Endodermal cell (in vitro differentiated cells): ENCODE measurements around the gene ANKRD34A. TPM values are rescaled to one million over a fixed set of nuclear protein-coding genes. Genes with fewer than 3 reads are reported as not detected.

Source experiments
- DNase-seq: peaks from one replicate; pipeline ENCODE4 v3.0.0-alpha.2; 2017
- H3K27ac ChIP-seq: 2 replicates; pipeline ENCODE4 v1.5.1; 2013; ENCODE audit warnings: mild to moderate bottlenecking, low read depth, low read length, moderate library complexity
- H3K27me3 ChIP-seq: 2 replicates; pipeline ENCODE4 v1.6.1; 2013; ENCODE audit warnings: mild to moderate bottlenecking, low read length, moderate library complexity; ENCODE audit not compliant: insufficient read depth, control insufficient read depth, poor library complexity, severe bottlenecking
- H3K36me3 ChIP-seq: 2 replicates; pipeline ENCODE4 v1.7.0; 2013; ENCODE audit warnings: mild to moderate bottlenecking, low read length, moderate library complexity; ENCODE audit not compliant: control insufficient read depth, insufficient read depth
- H3K4me1 ChIP-seq: one replicate; pipeline ENCODE4 v1.7.0; 2013; ENCODE audit warnings: low read length; ENCODE audit not compliant: control insufficient read depth, insufficient read depth
- H3K4me3 ChIP-seq: 2 replicates; pipeline ENCODE4 v1.5.1; 2013; ENCODE audit warnings: mild to moderate bottlenecking, low read length, moderate library complexity
- H3K9ac ChIP-seq: 2 replicates; pipeline ENCODE4 v1.6.1; 2013; ENCODE audit warnings: mild to moderate bottlenecking, low read length, moderate library complexity; ENCODE audit not compliant: poor library complexity, severe bottlenecking; ENCODE audit errors: extremely low read depth
- H3K9me3 ChIP-seq: 2 replicates; pipeline ENCODE4 v1.6.1; 2013; ENCODE audit warnings: mild to moderate bottlenecking, low read length, moderate library complexity; ENCODE audit not compliant: control insufficient read depth
- H3K27ac Mint-ChIP-seq: 2 replicates; pipeline ENCODE4 v1.8.0; 2020; ENCODE audit warnings: mixed read lengths
- H3K27me3 Mint-ChIP-seq: 2 replicates; pipeline ENCODE4 v1.8.0; 2021; ENCODE audit warnings: mild to moderate bottlenecking, mixed read lengths; ENCODE audit not compliant: insufficient read depth
- H3K36me3 Mint-ChIP-seq: 2 replicates; pipeline ENCODE4 v1.8.0; 2020; ENCODE audit warnings: low read depth, mixed read lengths
- H3K4me1 Mint-ChIP-seq: 2 replicates; pipeline ENCODE4 v1.8.0; 2020; ENCODE audit warnings: mixed read lengths
- H3K4me3 Mint-ChIP-seq: 2 replicates; pipeline ENCODE4 v1.8.0; 2020; ENCODE audit warnings: mild to moderate bottlenecking, moderate library complexity, mixed read lengths
- H3K9me3 Mint-ChIP-seq: 2 replicates; pipeline ENCODE4 v1.8.0; 2020; ENCODE audit warnings: mild to moderate bottlenecking, mixed read lengths
- CTCF ChIP-seq: fragments of 200-600 bp; sonication (generic); conservative IDR thresholded peaks from 2 replicates; pipeline ENCODE4 v1.5.0; 2021; ENCODE audit warnings: antibody characterized with exemption, mild to moderate bottlenecking
- WGBS, 2 experiments: methylation state at CpG; one replicate each; pipeline versions ENCODE4 v1.1.5 to v1.1.7; 2013; ENCODE audit warnings: missing lambda C conversion rate in 2 of 2, mixed read lengths in 1 of 2; ENCODE audit not compliant: insufficient coverage in 1 of 2, insufficient read length in 1 of 2; 5-methylcytosine and 5-hydroxymethylcytosine counted together
- total RNA-seq, 2 donors: library from RNA; stranded (reverse); fragmentation: NEBNext Ultra II Directional in 1 of 2; extraction: Animal tissue kit (Norgen Biotek cat#: 25700) in 1 of 2; gene quantifications; 2 replicates in 1 of 2; 3 replicates in 1 of 2; pipeline ENCODE4 v1.2.1, GENCODE V29; 2021

ANKRD34A gene
- total RNA-seq, 2 donors from 2014 or later = 0.55 to 1.4 TPM

- H3K9me3 ChIP-seq = no peaks in the 10 kb centered on the region
- no peak overlapping the region for H3K27ac ChIP-seq
- H3K27me3 ChIP-seq = peaks cover 16% of the 10 kb centered on the region
- H3K9me3 Mint-ChIP-seq = no peaks in the 10 kb centered on the region
- H3K4me3 ChIP-seq = peak overlapping the region; percentile 98
- DNase-seq = no peak
- no peak overlapping the region for H3K27ac Mint-ChIP-seq
- H3K4me3 Mint-ChIP-seq = peak overlapping the region; percentile 62
- H3K9ac ChIP-seq = peak overlapping the region; percentile 56
- peaks cover 24% of the 10 kb centered on the region for H3K36me3 ChIP-seq
- WGBS, 2 experiments = 60 to 100% methylated on average over 1 to 2 of the region's 2 CpGs
- H3K36me3 Mint-ChIP-seq = no peaks in the 10 kb centered on the region
- H3K4me1 Mint-ChIP-seq = peaks cover 28% of the 10 kb centered on the region
- H3K4me1 ChIP-seq = peaks cover 12% of the 10 kb centered on the region
- H3K27me3 Mint-ChIP-seq = peaks cover 44% of the 10 kb centered on the region
- no peak for TF ChIP-seq CTCF
These were observed 8.9 kb downstream of the ANKRD34A start for GRCh38 chr1:145955436-145955835.

- peaks cover 29% of the 10 kb centered on the region for H3K27me3 Mint-ChIP-seq
- peaks cover 30% of the 10 kb centered on the region for H3K4me1 Mint-ChIP-seq
- Histone ChIP-seq H3K9ac (no peak overlapping the region), H3K27me3 (peaks cover 5% of the 10 kb centered on the region), H3K9me3 (no peaks in the 10 kb centered on the region), H3K27ac (no peak overlapping the region), H3K4me3 (peak overlapping the region; percentile 98), H3K4me1 (peaks cover 12% of the 10 kb centered on the region), H3K36me3 (peaks cover 29% of the 10 kb centered on the region)
- TF ChIP-seq CTCF = no peak
- 90 to 98% methylated on average over 2 to 6 of the region's 6 CpGs for WGBS, 2 experiments
- no peak overlapping the region for H3K27ac Mint-ChIP-seq
- DNase-seq = no peak
- no peak overlapping the region for H3K4me3 Mint-ChIP-seq
- peaks cover 3% of the 10 kb centered on the region for H3K36me3 Mint-ChIP-seq
- no peaks in the 10 kb centered on the region for H3K9me3 Mint-ChIP-seq
These were observed 10.5 kb downstream of the ANKRD34A start for GRCh38 chr1:145953861-145954260.

GRCh38 chr1:145952903-145953302 is 11.5 kb downstream of the ANKRD34A start:
- peaks cover 37% of the 10 kb centered on the region for H3K36me3 ChIP-seq
- Mint-ChIP-seq H3K27ac (no peak overlapping the region), H3K9me3 (no peaks in the 10 kb centered on the region), H3K4me3 (no peak overlapping the region), H3K36me3 (peaks cover 3% of the 10 kb centered on the region), H3K4me1 (peaks cover 26% of the 10 kb centered on the region), H3K27me3 (peaks cover 20% of the 10 kb centered on the region)
- TF ChIP-seq CTCF = no peak
- 96% methylated on average over 3 of the region's 3 CpGs; no CpG with 5 or more reads in 1 of the 2 experiments for WGBS, 2 experiments
- H3K4me1 ChIP-seq = peaks cover 15% of the 10 kb centered on the region
- H3K9ac ChIP-seq = no peak overlapping the region
- no peak overlapping the region for H3K27ac ChIP-seq
- no peak for DNase-seq
- no peaks in the 10 kb centered on the region for H3K9me3 ChIP-seq
- no peaks in the 10 kb centered on the region for H3K27me3 ChIP-seq
- H3K4me3 ChIP-seq = no peak overlapping the region
